A549 treated with dexamethasone at 1 μM for 4 hours (cell line): ENCODE data around the gene MAP4K5. TPM values are rescaled to one million over a fixed set of nuclear protein-coding genes. Genes with fewer than 3 reads are reported as not detected.

ENCODE experiments used
- total RNA-seq: library from RNA; stranded (reverse); fragments of 200-300 nt; extraction: Qiagen RNA extraction; gene quantifications from 5 replicates; pipeline ENCODE4 v1.2.3, GENCODE V29; 2022

The MAP4K5 gene
- total RNA-seq = 27.3 to 39.1 TPM (median 33.4 TPM) in 5 replicates

DNA sequence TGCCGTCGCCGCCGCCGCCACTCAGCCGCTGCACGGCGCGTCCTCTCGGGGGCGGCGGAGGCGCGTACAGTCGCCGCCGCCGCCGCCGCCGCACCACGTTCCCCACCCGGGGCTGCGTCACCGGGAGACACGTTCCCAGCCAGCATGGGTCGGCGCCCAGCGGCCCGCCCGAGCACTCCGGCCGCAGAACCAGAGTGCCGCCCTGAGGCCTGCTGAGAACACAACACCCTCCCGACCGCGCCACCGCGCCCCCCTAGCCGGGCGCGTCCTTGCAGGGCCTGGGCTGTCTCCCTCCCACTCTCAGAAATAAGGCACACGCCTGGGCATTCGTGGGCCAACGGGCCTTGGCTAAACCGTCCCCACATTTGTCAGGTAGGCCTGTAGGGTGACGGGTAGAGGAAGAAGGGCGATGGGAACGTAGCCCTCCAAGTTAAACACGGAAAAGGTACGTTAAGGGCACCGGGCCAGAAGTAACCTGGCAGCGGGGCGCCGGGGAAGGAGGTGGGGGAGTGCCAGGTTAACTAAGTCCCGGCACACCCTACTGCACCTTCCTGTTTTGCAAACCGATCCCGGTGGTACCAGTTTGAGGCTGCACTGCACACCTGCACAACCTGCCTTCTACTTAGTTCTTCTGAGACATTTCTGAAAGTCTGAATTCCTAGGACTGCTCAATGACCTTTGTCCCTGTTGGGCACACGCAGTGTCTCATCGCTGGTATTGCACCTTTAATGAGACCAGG is at the start of gene MAP4K5:
Gene MAP4K5 (minus strand): TSS at position 68 of the 739 bp plus-strand sequence. CDS start 520 bp downstream, outside the sequence.

DNA sequence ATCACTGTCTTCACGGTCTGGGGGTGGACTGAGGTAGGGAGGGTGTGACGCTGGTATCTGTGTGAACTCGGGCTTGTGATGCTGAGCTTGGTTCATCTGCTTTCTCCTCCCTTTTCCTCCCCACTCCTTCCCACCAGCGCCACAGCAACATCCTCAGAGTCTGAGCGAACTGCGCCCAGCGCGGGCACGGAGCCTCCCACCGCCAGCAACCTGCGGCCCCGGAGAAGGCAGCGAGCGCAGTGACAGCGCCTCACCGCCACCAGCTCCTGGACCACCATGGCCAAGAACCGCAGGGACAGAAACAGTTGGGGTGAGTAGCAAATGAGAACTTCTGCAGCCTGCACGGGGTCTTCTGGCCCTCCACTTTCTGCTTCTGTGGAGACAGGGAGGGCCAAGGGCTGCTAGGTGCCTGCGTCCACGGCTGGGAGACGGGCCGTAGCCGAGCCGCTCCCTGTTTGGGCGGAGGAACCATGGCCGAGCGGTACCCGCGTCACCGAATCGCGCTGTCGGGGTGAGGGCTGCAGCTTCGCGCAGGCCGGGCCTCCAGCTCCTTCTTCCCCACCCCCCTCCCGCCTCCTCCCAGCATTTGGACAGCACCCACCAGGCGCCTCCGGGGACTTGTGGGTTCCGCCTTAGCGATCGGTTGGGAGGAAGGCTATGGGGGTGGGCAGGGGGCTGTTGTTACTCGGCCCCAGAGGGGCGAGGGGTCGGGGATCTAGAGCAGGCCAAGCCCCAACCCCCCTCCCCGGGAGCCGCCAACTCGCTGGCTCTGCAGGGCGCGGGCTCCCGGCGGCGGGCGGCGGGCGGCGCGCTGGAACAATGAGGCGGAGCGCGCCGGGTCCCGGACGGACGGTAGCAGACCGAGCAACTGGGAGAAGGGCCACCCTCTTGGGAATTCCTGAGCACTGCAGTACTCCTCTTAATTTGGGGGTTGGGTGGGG is 27.9 kb upstream of the MAP4K5 start, which contains the start of gene ATL1:
Gene ATL1 (plus strand): TSS at position 156 of the 941 bp plus-strand sequence. CDS start 121 bp downstream, at position 277.

DNA sequence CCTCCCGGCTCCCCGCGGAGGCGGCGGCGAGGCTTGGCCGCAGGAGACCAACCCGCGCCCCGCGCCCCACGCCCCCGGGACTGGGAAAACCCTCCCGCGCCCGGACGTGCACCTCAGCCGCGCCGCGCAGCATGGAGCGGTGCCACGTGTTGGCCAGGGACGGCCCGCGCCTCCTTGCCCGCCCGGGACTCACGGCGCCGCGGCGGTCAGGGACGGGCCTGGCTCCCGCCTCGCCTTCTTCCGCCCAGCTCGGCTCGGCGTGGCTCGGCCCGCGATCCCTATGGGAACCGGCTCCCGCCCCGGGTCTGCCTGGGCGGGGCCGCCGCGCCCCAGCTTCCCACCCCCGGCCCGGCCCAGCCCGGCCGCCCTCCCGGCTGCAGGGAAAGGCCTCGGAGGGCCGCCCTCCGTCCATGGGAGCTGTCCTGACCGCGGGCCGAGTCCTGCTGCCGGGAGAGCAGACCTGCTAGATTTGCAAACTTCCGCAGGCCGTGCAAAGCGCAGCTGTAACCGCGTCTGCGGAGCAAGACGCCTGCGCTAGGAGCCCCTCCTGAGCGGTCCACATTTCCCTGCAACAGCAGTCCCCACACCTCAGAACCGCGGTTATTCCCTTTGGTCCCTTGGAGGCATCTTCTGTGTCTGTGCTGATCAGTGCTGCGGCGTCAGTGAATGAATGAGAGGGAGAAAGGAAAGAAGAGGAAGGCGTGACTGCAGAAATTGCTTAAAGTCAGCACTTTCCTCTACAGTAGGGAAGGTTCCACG is 135.6 kb downstream of the MAP4K5 start, which contains the start of gene CDKL1:
Gene CDKL1 (minus strand): TSS at position 251 of the 759 bp plus-strand sequence. CDS start 1,013 bp downstream, outside the sequence.

Other genes with a start within 250 kb of the MAP4K5 start
- 9.2 to 11.9 TPM (median 10.1 TPM) in 5 replicates for gene L2HGDH, start 220.3 kb downstream of the MAP4K5 start, total RNA-seq
- gene DMAC2L, start 220.2 kb downstream of the MAP4K5 start, total RNA-seq = 10.0 to 13.4 TPM (median 11.2 TPM) in 5 replicates
- gene CDKL1, start 135.7 kb downstream of the MAP4K5 start, total RNA-seq = 8.9 to 15.7 TPM (median 10.2 TPM) in 5 replicates
- gene ATL1, start 27.6 kb upstream of the MAP4K5 start, total RNA-seq = 4.8 to 6.5 TPM (median 5.5 TPM) in 5 replicates
- 23.8 to 32.8 TPM (median 29.2 TPM) in 5 replicates for gene SAV1, start 135.7 kb upstream of the MAP4K5 start, total RNA-seq